Measurements from ENCODE around the gene PRKN.

DNA sequence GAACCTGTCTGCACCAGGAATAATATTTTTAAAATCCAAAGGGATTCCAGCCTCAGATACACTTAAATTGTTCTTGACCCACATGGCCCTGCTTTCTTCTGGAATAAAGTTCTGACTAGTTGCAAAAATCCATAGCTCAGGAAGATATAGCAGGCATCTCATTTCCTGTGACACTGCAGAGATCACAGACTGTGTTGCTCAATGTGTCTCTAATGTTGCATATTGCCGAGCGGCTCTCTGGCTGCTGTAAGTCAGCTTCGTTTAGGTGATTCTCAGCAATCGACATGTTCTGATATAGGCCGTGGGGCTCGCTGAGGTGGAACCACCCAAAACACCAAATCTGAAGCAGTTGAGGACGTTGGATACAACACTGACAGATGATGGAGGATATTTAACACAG, 955.4 kb downstream of the PRKN start:
- TF ChIP-seq, protein P1, sequence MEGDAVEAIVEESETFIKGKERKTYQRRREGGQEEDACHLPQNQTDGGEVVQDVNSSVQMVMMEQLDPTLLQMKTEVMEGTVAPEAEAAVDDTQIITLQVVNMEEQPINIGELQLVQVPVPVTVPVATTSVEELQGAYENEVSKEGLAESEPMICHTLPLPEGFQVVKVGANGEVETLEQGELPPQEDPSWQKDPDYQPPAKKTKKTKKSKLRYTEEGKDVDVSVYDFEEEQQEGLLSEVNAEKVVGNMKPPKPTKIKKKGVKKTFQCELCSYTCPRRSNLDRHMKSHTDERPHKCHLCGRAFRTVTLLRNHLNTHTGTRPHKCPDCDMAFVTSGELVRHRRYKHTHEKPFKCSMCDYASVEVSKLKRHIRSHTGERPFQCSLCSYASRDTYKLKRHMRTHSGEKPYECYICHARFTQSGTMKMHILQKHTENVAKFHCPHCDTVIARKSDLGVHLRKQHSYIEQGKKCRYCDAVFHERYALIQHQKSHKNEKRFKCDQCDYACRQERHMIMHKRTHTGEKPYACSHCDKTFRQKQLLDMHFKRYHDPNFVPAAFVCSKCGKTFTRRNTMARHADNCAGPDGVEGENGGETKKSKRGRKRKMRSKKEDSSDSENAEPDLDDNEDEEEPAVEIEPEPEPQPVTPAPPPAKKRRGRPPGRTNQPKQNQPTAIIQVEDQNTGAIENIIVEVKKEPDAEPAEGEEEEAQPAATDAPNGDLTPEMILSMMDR (IDR thresholded peaks at IDR 0.05): no peak
- TF ChIP-seq POLR2A (IDR thresholded peaks at IDR 0.05): no peak
